Loucy (cell line): ENCODE results near the gene SLC7A11.

Experiments used
- H2AFZ ChIP-seq: fragments of 200-600 bp; sonication (generic); 2 replicates; pipeline ENCODE4 v1.6.0; 2016; ENCODE audit warnings: antibody characterized with exemption, mild to moderate bottlenecking, low read length, moderate library complexity
- H3F3A ChIP-seq: fragments of 200-600 bp; 2 replicates; pipeline ENCODE4 v1.6.0; 2016; ENCODE audit warnings: antibody characterized with exemption, low read depth, mild to moderate bottlenecking
- H3K27me3 ChIP-seq: fragments of 200-600 bp; sonication (generic); 2 replicates; pipeline ENCODE4 v1.6.1; 2014; ENCODE audit warnings: low read length, mild to moderate bottlenecking; ENCODE audit not compliant: insufficient read depth, poor library complexity, severe bottlenecking
- H3K36me3 ChIP-seq: fragments of 200-600 bp; sonication (generic); 2 replicates; pipeline ENCODE4 v1.6.1; 2016; ENCODE audit warnings: low read length; ENCODE audit not compliant: insufficient read depth
- H3K4me1 ChIP-seq: fragments of 200-600 bp; sonication (generic); 2 replicates; pipeline ENCODE4 v1.5.1; 2014; ENCODE audit warnings: low read length, mild to moderate bottlenecking; ENCODE audit not compliant: insufficient read depth, poor library complexity, severe bottlenecking
- H3K4me2 ChIP-seq: fragments of 200-600 bp; sonication (generic); 2 replicates; pipeline ENCODE4 v1.6.0; 2014; ENCODE audit warnings: antibody characterized with exemption, low read length, low read depth, mild to moderate bottlenecking; ENCODE audit not compliant: poor library complexity, severe bottlenecking
- H3K4me3 ChIP-seq: fragments of 200-600 bp; sonication (generic); 2 replicates; pipeline ENCODE4 v1.5.1; 2014; ENCODE audit warnings: low read length, mild to moderate bottlenecking, mixed read lengths; ENCODE audit not compliant: poor library complexity, severe bottlenecking
- H3K79me2 ChIP-seq: fragments of 200-600 bp; sonication (generic); 2 replicates; pipeline ENCODE4 v1.6.1; 2014; ENCODE audit warnings: low read length; ENCODE audit not compliant: insufficient read depth
- H3K9ac ChIP-seq: fragments of 200-600 bp; sonication (generic); 2 replicates; pipeline ENCODE4 v1.6.0; 2014; ENCODE audit warnings: mild to moderate bottlenecking, low read depth, low read length, moderate library complexity; ENCODE audit not compliant: poor library complexity, severe bottlenecking
- H3K9me2 ChIP-seq: fragments of 200-600 bp; sonication (generic); replicated peaks from 2 replicates; pipeline ENCODE4 v1.6.1; 2016; ENCODE audit warnings: low read depth, low read length, mixed read lengths
- H3K9me3 ChIP-seq: fragments of 200-600 bp; sonication (generic); 2 replicates; pipeline ENCODE4 v1.6.1; 2014; ENCODE audit warnings: mild to moderate bottlenecking, antibody characterized with exemption, low read length, low read depth; ENCODE audit not compliant: insufficient read depth
- H4K20me1 ChIP-seq: fragments of 200-600 bp; sonication (generic); 2 replicates; pipeline ENCODE4 v1.6.0; 2014; ENCODE audit warnings: antibody characterized with exemption, low read length, mild to moderate bottlenecking; ENCODE audit not compliant: insufficient read depth, poor library complexity, severe bottlenecking
- EZH2phosphoT487 ChIP-seq: fragments of 200-600 bp; IDR thresholded peaks from 2 replicates; pipeline ENCODE4 v1.6.1; 2018; ENCODE audit warnings: antibody characterized with exemption, mild to moderate bottlenecking, moderate library complexity, borderline replicate concordance
- TF ChIP-seq, protein P1 (sequence below): fragments of 200-600 bp; sonication (generic); conservative IDR thresholded peaks from 2 replicates; pipeline ENCODE4 v1.5.1; 2014; ENCODE audit warnings: mild to moderate bottlenecking, antibody characterized with exemption, low read length

The SLC7A11 gene

DNA sequence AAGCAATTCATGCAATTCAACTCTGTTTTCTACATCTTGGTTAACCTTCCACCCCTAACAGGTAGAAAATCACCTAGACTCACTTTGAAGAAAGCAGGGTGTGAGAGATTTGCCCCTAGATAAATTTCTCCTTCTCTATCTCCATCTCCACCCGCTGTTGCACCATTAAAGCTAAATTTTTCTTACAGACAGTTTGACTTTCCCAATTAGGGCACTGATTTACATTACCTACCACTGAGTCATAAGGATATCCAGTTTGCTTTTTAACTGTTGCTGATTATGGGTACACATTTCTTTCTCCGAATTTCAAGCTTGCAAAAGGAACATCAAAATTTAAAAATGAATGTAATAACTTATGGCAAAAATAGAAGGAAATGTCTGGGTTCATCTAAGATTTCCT is 13.0 kb downstream of the SLC7A11 start:
- Histone ChIP-seq H3K4me2 (no peak overlapping the region), H3F3A (no peaks in the 10 kb centered on the region), H3K9ac (no peak overlapping the region), H3K9me3 (no peaks in the 10 kb centered on the region), H3K36me3 (no peaks in the 10 kb centered on the region), H3K9me2 (no peaks in the 10 kb centered on the region), H3K4me3 (no peak overlapping the region), H3K79me2 (no peaks in the 10 kb centered on the region), H4K20me1 (no peaks in the 10 kb centered on the region), H3K4me1 (no peaks in the 10 kb centered on the region), H3K27me3 (no peaks in the 10 kb centered on the region), H2AFZ (no peak overlapping the region)
- TF ChIP-seq, protein P1, sequence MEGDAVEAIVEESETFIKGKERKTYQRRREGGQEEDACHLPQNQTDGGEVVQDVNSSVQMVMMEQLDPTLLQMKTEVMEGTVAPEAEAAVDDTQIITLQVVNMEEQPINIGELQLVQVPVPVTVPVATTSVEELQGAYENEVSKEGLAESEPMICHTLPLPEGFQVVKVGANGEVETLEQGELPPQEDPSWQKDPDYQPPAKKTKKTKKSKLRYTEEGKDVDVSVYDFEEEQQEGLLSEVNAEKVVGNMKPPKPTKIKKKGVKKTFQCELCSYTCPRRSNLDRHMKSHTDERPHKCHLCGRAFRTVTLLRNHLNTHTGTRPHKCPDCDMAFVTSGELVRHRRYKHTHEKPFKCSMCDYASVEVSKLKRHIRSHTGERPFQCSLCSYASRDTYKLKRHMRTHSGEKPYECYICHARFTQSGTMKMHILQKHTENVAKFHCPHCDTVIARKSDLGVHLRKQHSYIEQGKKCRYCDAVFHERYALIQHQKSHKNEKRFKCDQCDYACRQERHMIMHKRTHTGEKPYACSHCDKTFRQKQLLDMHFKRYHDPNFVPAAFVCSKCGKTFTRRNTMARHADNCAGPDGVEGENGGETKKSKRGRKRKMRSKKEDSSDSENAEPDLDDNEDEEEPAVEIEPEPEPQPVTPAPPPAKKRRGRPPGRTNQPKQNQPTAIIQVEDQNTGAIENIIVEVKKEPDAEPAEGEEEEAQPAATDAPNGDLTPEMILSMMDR, result no peak
- TF ChIP-seq EZH2phosphoT487, result no peak

DNA sequence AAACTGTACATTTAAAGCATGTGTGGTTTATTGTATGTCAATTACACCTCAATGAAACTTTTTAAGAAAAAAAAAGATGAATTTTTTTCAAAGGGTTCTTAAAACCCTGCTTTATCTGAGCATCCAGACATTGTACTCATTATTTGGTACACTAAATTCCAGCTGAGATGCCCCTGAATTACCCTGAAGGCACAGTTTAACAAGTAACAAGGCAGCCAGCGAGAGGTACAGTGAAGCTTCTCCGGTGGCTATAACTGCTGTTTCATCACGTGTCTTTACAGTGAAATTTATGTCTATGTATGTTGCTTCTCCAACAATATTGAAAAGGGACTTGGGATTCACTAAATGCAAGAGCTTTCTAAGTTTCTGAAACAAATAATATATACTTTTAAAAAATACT is 15.8 kb downstream of the SLC7A11 start:
- Histone ChIP-seq H2AFZ (no peak overlapping the region), H3K27me3 (no peaks in the 10 kb centered on the region), H3K79me2 (no peaks in the 10 kb centered on the region), H3F3A (no peaks in the 10 kb centered on the region), H3K9me3 (no peaks in the 10 kb centered on the region), H3K9me2 (no peaks in the 10 kb centered on the region), H3K9ac (no peak overlapping the region), H3K36me3 (no peaks in the 10 kb centered on the region), H3K4me1 (no peaks in the 10 kb centered on the region), H3K4me2 (no peak overlapping the region), H4K20me1 (no peaks in the 10 kb centered on the region), H3K4me3 (no peak overlapping the region)
- TF ChIP-seq, protein P1, result no peak
- no peak for TF ChIP-seq EZH2phosphoT487

DNA sequence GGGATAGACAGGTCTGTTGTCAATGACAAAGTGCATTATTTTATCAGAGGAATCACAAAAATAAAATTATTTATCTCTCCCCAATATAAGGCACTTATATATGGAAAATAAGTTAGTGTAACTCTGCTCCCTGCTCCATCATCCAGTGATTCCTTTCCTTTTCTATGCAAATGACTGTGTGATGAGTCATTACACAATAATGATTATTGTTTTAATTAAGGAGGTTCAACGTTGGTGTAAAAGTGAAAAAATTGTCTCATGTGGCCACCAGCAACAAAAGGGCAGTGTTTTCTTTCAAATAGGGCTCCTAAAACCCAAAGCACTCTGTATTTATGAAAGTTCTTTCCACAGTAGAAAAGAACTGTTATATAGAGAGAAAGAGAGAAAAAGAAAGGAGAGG is 16.7 kb downstream of the SLC7A11 start:
- Histone ChIP-seq H3K79me2 (no peaks in the 10 kb centered on the region), H2AFZ (no peak overlapping the region), H3K4me2 (no peak overlapping the region), H3K9me2 (no peaks in the 10 kb centered on the region), H3F3A (no peaks in the 10 kb centered on the region), H3K4me1 (no peaks in the 10 kb centered on the region), H3K9me3 (no peaks in the 10 kb centered on the region), H3K9ac (no peak overlapping the region), H3K36me3 (no peaks in the 10 kb centered on the region), H3K27me3 (no peaks in the 10 kb centered on the region), H4K20me1 (no peaks in the 10 kb centered on the region), H3K4me3 (no peak overlapping the region)
- TF ChIP-seq, protein P1, result no peak
- no peak for TF ChIP-seq EZH2phosphoT487
